ENCODE results near the gene WDPCP. TPM values are rescaled to one million over a fixed set of nuclear protein-coding genes. Genes with fewer than 3 reads are reported as not detected.
A peak's percentile ranks its signal among the peaks of the same experiment; 100 is the strongest.

The WDPCP gene
- total RNA-seq, 1 experiment from 2014 or later = 15.2 TPM

DNA sequence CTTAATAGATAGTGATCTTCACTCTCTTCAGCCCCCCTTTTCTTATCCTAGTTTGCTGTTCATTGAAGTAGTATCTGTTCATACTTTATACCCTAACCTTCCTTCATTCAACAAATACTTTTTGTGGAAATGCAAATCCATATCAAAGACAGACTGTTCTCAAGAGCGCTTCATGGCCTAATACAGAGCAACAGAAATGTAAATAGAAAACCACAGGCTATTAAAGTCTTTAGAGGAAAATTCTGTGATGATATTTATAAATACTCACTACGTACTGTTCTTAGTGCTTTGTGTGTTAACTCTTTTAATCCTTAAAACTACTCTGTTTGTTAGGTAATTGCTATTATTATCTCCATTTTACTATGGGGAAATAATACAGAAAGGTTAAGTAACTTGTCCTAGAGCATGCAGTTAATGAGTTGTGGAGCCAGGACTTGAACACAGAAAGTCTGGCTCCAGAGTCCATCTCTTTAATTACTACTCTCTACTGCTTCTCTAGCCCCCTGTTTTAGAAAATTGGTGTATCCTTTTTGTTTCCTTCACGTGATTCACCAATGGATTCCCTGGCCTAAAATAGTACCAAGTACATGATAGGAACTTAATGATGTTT is 3.4 kb upstream of the WDPCP start:
- Histone ChIP-seq H3F3A (ENCODE audit: insufficient read depth, low read depth) (no peaks in the 10 kb centered on the region), H3K27ac (no peak overlapping the region), H3K27me3 (ENCODE audit: insufficient read depth, low read depth) (no peaks in the 10 kb centered on the region), H3K4me2 (no peak overlapping the region), H3K79me2 (ENCODE audit: low read depth) (peaks cover 42% of the 10 kb centered on the region), H4K20me1 (ENCODE audit: insufficient read depth) (no peaks in the 10 kb centered on the region), H3K4me3 (no peak overlapping the region), H3K36me3 (ENCODE audit: low read depth) (peaks cover 10% of the 10 kb centered on the region; the same call in 1 of the 2 replicates), H3K4me1 (replicated peaks; ENCODE audit: insufficient read depth) (peaks cover 16% of the 10 kb centered on the region), H3K9me2 (ENCODE audit: insufficient read depth) (no peaks in the 10 kb centered on the region), H2AFZ (no peak overlapping the region), H3K9me3 (ENCODE audit: insufficient read depth, low read depth) (no peaks in the 10 kb centered on the region)
- intact Hi-C loops (cut with micrococcal nuclease; ENCODE audit: unreplicated experiment) = no loop called here
- TF ChIP-seq EZH2 (IDR thresholded peaks at IDR 0.05; ENCODE audit: low read depth) (no peak), CTCF (conservative IDR thresholded peaks at IDR 0.05) (no peak)
- CTCF ChIA-PET = no interaction called here
- POLR2A ChIA-PET (ENCODE audit: unreplicated experiment) = no interaction called here
- BruUV-seq (replicated peaks) = no TSS peak
- no peak for DNase-seq

GRCh38 chr2:63590626-63591408 is 2.5 kb upstream of the WDPCP start:
- H4K20me1 ChIP-seq (ENCODE audit: insufficient read depth) = no peaks in the 10 kb centered on the region
- no peak for DNase-seq
- H3F3A ChIP-seq (ENCODE audit: insufficient read depth, low read depth) = no peaks in the 10 kb centered on the region
- peaks cover 10% of the 10 kb centered on the region; the same call in 1 of the 2 replicates for H3K36me3 ChIP-seq (ENCODE audit: low read depth)
- intact Hi-C loops (cut with micrococcal nuclease; ENCODE audit: unreplicated experiment) = no loop called here
- ChIA-PET CTCF (no interaction called here), POLR2A (ENCODE audit: unreplicated experiment) (no interaction called here)
- H3K9me2 ChIP-seq (ENCODE audit: insufficient read depth) = no peaks in the 10 kb centered on the region
- TF ChIP-seq CTCF (conservative IDR thresholded peaks at IDR 0.05) (no peak), EZH2 (IDR thresholded peaks at IDR 0.05; ENCODE audit: low read depth) (no peak)
- no peak overlapping the region for H3K27ac ChIP-seq
- no TSS peak for BruUV-seq (replicated peaks)
- H3K79me2 ChIP-seq (ENCODE audit: low read depth) = peaks cover 51% of the 10 kb centered on the region
- H3K4me3 ChIP-seq = no peak overlapping the region
- no peaks in the 10 kb centered on the region for H3K27me3 ChIP-seq (ENCODE audit: insufficient read depth, low read depth)
- H2AFZ ChIP-seq = no peak overlapping the region
- H3K4me2 ChIP-seq = peak overlapping the region; percentile 79; the same call in 1 of the 2 replicates
- H3K4me1 ChIP-seq (replicated peaks; ENCODE audit: insufficient read depth) = peaks cover 23% of the 10 kb centered on the region
- no peaks in the 10 kb centered on the region for H3K9me3 ChIP-seq (ENCODE audit: insufficient read depth, low read depth)

DNA sequence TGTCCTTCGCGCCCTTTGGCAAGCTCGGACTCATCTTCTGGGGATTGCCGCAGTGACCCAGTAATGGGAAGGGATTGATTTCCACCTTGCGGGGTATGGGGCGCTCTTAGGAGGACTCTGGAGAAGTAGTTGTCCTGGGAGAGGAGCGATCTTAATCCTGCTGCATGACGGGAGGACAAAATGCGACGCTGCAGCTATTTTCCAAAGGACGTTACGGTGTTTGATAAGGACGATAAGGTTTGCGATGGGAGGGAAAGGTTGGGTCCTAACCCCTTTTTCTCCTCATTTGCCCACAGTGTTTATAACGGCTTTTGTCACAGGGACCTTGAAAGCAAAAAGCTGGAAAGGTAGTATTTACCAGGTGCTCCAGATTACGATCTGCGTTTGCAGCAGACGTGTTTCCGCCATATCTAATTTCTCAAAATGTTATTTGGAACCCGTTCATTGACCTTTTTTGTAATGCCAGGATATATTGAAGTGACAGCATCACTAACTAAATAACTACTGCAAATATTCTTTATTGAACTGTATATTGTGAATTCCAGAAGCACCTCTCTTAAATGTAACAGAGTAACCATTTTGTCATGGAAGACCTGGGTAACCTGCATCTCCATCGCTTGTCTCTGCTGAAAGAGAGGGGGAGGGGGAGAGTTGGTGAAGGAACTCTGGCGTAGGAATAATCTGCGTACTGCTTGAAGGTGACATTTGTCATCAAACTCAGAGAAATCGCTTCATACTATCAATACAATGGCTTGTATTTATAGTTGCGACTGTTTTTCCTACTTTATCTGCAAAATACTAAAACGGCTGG is 1.1 kb upstream of the WDPCP start:
- no peaks in the 10 kb centered on the region for H3F3A ChIP-seq (ENCODE audit: insufficient read depth, low read depth)
- ChIA-PET POLR2A (ENCODE audit: unreplicated experiment) (interaction anchor here (0.5 to 1.0 kb wide), 3 partner anchors 26 to 529 kb away, joined by 3 to 8 read pairs (median 4); no protein-coding TSS in a partner anchor), CTCF (interaction anchor here (0.6 kb wide), 1 partner anchor 252 kb away, joined by 3 read pairs; the partner anchor contains the start of gene UGP2)
- peak overlapping the region; percentile 63 for H3K4me3 ChIP-seq
- H3K79me2 ChIP-seq (ENCODE audit: low read depth) = peaks cover 61% of the 10 kb centered on the region
- H3K9me3 ChIP-seq (ENCODE audit: insufficient read depth, low read depth) = no peaks in the 10 kb centered on the region
- intact Hi-C loops (cut with micrococcal nuclease; ENCODE audit: unreplicated experiment) = loop anchor here (2.0 to 10.0 kb wide), 4 partner anchors 103 to 425 kb away; partner anchors contain the start of genes UGP2 and VPS54
- TSS peak; percentile 69 for BruUV-seq (replicated peaks)
- no peaks in the 10 kb centered on the region for H4K20me1 ChIP-seq (ENCODE audit: insufficient read depth)
- peaks cover 23% of the 10 kb centered on the region for H3K4me1 ChIP-seq (replicated peaks; ENCODE audit: insufficient read depth)
- H3K9me2 ChIP-seq (ENCODE audit: insufficient read depth) = no peaks in the 10 kb centered on the region
- peak overlapping the region; percentile 79 for H3K4me2 ChIP-seq
- H2AFZ ChIP-seq = peak overlapping the region; percentile 86
- H3K27me3 ChIP-seq (ENCODE audit: insufficient read depth, low read depth) = no peaks in the 10 kb centered on the region
- peak overlapping the region; percentile 38 for H3K27ac ChIP-seq
- 0 out of 2 replicates have a peak, but pooled peaks cover 8% of the 10 kb centered on the region for H3K36me3 ChIP-seq (ENCODE audit: low read depth)
- TF ChIP-seq EZH2 (IDR thresholded peaks at IDR 0.05; ENCODE audit: low read depth) (no peak), CTCF (conservative IDR thresholded peaks at IDR 0.05) (no peak)
- no peak for DNase-seq
